Caki2 (cell line): ENCODE measurements around the gene DROSHA. TPM values are rescaled to one million over a fixed set of nuclear protein-coding genes. Genes with fewer than 3 reads are reported as not detected.
A peak's percentile ranks its signal among the peaks of the same experiment; 100 is the strongest.

Experiments
- DNase-seq: peaks from one replicate; pipeline ENCODE4 v3.0.0-alpha.2; 2015; ENCODE audit warnings: low read depth
- in situ Hi-C: cut with HindIII; loops from 2 replicates; pipeline ENCODE4 v1.10.0; 2016; ENCODE audit warnings: low sequenced_read_pairs, low pct_unique_long_range_greater_than_20kb, mixed read lengths
- total RNA-seq: library from RNA; depleted of rRNA; stranded (reverse); fragments of >200 nt; shearing (Covaris generic); gene quantifications from 2 replicates; pipeline ENCODE4 v1.2.3, GENCODE V29; 2014; ENCODE audit warnings: low replicate concordance

Gene DROSHA
- total RNA-seq, 1 experiment from 2014 or later, result 21.6 TPM

- in situ Hi-C loops, result no loop called here
- no peak for DNase-seq
Observed at GRCh38 chr5:31436851-31437250, 95.0 kb downstream of the DROSHA start.

DNA sequence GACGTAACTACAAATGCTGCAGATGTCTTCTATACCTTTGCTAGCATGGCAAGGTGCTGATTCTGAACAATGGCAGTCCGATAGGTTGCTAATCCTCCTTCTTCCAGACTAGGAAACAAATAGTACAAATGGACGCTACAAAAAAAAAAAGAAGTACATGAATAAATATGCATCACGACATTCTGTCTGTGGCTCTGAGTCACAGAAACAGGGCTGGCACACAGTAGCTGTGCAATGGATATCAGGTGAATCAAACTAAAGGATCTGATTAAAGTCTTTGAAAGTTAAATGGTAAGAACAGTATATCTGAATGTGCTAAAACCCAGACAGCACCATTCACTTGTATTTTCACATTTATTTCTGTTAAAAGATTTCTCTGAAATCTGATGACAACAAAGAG, 96.2 kb downstream of the DROSHA start:
- no peak for DNase-seq
- in situ Hi-C loops, result no loop called here

- in situ Hi-C loops, result no loop called here
- no peak for DNase-seq
Observed at GRCh38 chr5:31434898-31435297, 97.0 kb downstream of the DROSHA start.

- no peak for DNase-seq
- in situ Hi-C loops, result no loop called here
Observed at GRCh38 chr5:31433229-31433628, 98.7 kb downstream of the DROSHA start.

GRCh38 chr5:31427724-31428309, 104.1 kb downstream of the DROSHA start:
- DNase-seq, result no peak
- in situ Hi-C loops, result no loop called here

DNA sequence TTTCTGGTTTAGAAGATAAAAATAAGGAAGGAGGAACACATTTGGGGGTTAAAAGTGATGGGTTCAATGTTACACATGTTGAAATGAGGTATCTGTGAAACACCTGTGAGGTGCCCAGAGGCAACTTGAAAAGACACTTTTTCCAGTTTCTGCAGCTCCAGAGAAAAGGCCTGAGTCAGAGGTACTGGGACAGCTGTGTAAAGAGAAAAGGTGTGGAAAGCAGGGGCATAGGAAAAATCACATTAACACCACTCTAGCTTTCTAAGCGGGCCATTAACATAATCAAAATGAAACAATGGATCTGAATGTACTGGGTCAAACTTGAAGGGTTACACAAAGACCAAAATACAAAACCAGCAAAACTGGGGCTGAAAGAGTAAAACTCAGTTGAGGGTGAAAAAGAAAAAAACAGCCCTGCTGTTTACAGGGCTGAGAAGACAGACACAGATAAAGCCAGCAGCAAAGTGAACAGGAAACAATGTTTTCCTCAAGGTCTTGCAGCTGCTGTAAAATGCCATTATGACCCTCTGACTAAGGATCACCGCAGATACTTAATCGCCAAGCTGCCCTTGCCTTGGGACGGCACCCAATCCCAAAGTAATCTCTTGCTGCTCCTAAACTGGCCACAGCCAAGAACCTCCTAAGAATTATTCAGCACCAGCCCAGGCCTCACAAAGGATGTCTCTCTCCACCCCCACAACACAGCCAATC, 104.7 kb downstream of the DROSHA start:
- in situ Hi-C loops, result no loop called here

GRCh38 chr5:31421806-31422586, 109.9 kb downstream of the DROSHA start:
- in situ Hi-C loops, result no loop called here
- DNase-seq, result no peak

More for the DNA sequence above, 104.7 kb downstream of the DROSHA start:
- no peak for DNase-seq

DNA sequence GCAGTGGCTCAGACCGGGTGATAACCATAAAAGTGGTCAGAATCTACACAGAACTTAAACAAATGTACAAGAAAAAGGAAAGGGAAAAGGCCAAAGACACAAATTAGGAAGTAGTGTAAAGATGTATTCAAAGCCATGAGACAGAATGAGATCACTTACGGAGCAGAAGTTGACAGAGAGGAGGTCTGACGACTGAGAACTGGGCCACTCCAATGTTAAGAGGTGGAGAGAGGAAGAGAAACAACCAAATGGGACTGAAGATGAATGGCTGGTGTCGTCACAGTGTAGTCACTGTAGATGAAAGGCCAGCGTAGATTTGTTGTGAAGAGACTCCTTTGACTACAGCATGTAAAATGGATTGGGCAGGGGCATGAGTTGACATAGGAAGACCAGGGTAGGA, 114.4 kb downstream of the DROSHA start:
- in situ Hi-C loops, result no loop called here
- no peak for DNase-seq

DNA sequence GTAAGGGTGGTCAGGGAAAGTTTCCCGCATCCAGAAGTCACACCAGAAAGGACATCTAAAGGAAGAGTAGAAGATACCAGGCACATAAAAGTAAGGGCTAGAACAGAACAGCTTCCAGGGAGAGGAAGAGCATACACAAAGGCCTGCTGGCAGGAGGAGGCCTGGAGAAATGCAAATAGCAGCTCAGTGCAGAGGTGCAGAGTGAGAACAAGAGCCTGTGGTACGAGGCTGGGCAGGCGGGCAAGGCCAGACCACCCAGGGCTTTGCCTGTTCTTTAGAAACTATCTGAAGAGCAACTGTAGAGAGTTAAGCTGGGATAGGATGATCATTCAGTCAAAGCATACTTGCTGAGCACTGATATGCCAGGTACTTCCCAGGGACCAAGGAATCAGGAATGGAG, 115.3 kb downstream of the DROSHA start:
- in situ Hi-C loops, result no loop called here
- no peak for DNase-seq

DNA sequence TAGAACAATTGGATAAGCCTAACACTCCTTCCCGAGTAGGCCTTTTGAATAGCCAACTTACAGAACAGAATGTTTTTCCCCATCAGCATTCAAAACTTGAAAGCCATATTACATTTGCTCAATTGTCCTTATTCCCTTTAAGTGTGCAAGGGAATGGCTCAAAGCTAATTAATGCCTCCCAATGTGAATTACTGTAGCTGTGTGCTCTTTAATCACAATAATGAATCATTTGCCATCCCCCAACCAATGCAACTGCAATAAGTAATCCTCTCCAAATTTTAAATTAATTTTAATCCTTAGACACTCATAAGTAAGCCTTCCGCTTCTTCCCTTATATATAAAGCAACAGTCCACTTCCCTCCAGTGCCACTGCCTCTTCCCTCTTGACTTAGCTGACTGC, 115.9 kb downstream of the DROSHA start:
- DNase-seq, result no peak
- in situ Hi-C loops, result no loop called here

GRCh38 chr5:31415009-31415923, 116.6 kb downstream of the DROSHA start:
- in situ Hi-C loops, result no loop called here
- DNase-seq, result no peak

DNA sequence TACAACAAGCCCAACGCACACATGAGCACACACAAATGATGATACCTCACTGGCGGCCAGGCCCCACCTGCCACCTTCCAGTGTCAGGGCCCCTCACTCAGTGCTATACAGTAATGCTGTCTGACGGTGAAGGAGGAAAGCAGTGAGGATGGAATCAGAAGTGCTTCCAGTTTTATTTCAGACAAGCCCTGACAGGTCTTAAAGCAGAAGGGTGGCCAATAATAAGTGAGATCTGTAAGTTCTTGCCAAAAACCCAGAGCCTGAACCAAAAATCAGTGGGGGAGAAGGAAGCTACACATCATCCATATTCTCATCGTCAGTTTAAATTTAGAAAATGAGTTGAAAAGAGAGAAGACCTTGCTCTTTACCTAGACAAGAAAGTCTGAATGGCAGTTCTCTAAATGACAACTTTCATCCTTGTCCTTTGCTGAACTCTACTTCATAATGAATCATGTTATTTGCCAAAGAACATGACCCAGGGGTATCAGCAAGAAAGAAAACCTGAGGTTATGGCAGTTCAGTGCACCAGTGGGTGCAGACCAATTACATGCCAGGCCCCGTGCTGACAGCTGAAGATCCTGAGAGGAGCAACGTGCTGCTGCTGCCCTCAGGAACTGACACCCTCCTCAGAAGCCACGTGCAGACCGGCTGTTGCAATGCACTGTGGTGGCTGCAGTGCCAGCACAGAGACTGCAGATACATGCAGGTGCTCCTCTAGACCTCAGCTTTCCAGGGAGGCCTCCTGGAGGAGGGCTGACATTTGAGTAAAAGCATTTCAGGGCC, 118.7 kb downstream of the DROSHA start:
- in situ Hi-C loops, result no loop called here

DNA sequence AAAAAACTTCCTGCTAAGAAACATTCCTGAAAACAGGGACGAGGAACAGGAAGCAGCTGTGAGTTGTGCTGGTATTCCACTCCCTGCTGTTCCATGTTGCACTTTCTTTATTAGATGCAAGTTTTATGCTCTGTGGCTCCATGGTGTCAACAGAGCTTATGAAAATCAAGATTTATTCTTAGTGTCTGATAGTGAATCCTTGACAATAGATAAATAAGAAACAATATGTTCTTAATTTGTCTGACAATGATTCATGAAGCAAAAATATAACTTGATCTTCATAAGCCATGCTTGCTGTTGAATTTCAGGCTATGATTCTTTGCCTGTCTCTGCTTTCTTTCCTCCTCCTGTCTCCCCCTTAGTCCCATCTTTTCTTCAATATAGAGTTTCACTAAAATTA, 119.6 kb downstream of the DROSHA start:
- DNase-seq, result no peak
- in situ Hi-C loops, result no loop called here

More for the DNA sequence above, 118.7 kb downstream of the DROSHA start:
- no peak for DNase-seq

GRCh38 chr5:31410089-31410488, 121.8 kb downstream of the DROSHA start:
- DNase-seq, result no peak
- in situ Hi-C loops, result no loop called here

- peak; percentile 16 for DNase-seq
- in situ Hi-C loops, result no loop called here
Observed at GRCh38 chr5:31408814-31409213, 123.1 kb downstream of the DROSHA start.

DNA sequence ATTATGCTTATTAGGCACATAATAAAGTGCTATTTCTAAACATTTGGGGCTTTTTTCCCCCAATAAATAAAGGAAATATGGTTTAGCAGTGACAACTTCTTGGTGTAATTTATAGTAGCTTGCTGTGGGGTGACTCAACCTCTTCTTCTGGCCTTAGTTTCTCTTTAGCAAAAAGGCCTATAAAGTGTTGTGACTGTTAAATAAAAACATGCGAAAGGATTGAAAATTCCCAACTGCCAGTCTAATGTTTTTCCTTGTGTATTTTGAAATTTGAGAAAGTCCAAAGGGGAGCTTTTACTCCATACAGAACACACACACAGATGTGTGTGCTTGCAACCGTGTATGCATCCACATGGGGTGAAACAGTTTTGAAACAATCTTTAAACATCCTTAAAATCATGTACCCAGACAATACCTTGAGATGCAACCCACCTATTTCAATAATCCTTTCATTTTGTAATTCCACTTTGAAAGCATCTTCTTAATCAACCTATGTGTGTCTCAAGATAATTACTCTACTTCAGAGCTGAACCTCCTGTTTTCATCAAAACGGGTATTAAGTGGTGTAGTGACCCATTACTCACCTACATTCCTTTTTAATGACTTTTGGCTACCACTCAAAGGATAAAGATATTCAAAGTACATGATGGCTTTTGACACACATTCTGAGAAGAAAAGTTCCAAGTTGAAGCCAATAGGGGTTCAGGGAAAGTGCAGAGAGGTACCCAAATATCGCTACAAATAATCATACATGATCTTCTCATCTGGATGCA, 123.8 kb downstream of the DROSHA start:
- peak; percentile 30 for DNase-seq
- in situ Hi-C loops, result no loop called here

DNA sequence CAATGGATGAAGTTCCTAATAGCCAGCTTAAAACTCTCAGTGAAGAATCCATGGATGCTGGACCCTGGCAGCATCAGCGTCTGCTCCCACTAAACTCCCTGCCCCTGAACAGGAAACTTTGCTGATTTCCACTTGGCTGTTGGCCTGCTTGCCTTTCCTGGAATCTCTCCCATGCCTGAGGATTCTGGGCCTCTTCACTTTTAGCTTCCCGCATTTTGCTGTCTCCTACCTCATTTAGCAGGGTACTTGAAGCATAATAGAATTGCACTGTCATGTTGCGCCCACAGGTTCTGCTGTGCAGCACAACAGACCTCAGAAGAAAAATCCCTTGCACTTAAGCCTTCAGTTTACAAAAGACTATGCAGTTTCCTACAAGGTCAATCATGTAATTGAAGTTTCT, 127.6 kb downstream of the DROSHA start:
- DNase-seq, result no peak
- in situ Hi-C loops, result no loop called here
